Lower leg skin (tissue), 4 donors: ENCODE results near the gene MEP1B. TPM values are rescaled to one million over a fixed set of nuclear protein-coding genes. Genes with fewer than 3 reads are reported as not detected.
"Not testable (repeated sequence)": the region's sequence is repeated elsewhere in the genome, so short reads cannot be mapped to it uniquely, and the experiment has no call there.

Source experiments
- DNase-seq, 2 donors: peaks; one replicate each; pipeline ENCODE4 v3.0.0-alpha.2; 2019; ENCODE audit warnings: low spot score in 2 of 2
- H3K4me3 ChIP-seq: fragments of 200-600 bp; sonication (generic); 2 replicates; pipeline ENCODE4 v1.5.1; 2017; ENCODE audit warnings: mild to moderate bottlenecking, low read depth; ENCODE audit not compliant: poor library complexity, severe bottlenecking
- POLR2A ChIP-seq, 2 donors: fragments of 450-650 bp; IDR thresholded peaks; one replicate each; pipeline ENCODE4 v1.6.1; 2016 to 2017; ENCODE audit warnings: antibody characterized with exemption in 2 of 2, mild to moderate bottlenecking in 1 of 2, moderate library complexity in 1 of 2
- WGBS, 2 donors: methylation state at CpG; one replicate each; pipeline ENCODE4 v1.1.5; 2018; 5-methylcytosine and 5-hydroxymethylcytosine counted together
- intact Hi-C: fragments of 100-400 bp; cut with DNase I; formaldehyde crosslinking; loops from one replicate; pipeline ENCODE4 v1.15.0; 2023; ENCODE audit warnings: low total_unique reads
- total RNA-seq, 4 donors: library from RNA; depleted of rRNA; stranded (reverse); fragments of >200 nt; gene quantifications; one replicate each; pipeline ENCODE4 v1.1.0, GENCODE V29; 2016
- TF ChIP-seq, protein P1 (sequence below), 3 donors: fragments of 450-650 bp; IDR thresholded peaks; one replicate each; pipeline ENCODE4 v1.5.1; 2016; ENCODE audit warnings: antibody characterized with exemption in 3 of 3, mild to moderate bottlenecking in 3 of 3, moderate library complexity in 2 of 3

Gene MEP1B
- total RNA-seq, 4 donors from 2014 or later: not detected

- intact Hi-C loops: no loop called here
- H3K4me3 ChIP-seq: no peak overlapping the region
- TF ChIP-seq, protein P1, sequence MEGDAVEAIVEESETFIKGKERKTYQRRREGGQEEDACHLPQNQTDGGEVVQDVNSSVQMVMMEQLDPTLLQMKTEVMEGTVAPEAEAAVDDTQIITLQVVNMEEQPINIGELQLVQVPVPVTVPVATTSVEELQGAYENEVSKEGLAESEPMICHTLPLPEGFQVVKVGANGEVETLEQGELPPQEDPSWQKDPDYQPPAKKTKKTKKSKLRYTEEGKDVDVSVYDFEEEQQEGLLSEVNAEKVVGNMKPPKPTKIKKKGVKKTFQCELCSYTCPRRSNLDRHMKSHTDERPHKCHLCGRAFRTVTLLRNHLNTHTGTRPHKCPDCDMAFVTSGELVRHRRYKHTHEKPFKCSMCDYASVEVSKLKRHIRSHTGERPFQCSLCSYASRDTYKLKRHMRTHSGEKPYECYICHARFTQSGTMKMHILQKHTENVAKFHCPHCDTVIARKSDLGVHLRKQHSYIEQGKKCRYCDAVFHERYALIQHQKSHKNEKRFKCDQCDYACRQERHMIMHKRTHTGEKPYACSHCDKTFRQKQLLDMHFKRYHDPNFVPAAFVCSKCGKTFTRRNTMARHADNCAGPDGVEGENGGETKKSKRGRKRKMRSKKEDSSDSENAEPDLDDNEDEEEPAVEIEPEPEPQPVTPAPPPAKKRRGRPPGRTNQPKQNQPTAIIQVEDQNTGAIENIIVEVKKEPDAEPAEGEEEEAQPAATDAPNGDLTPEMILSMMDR (IDR thresholded peaks at IDR 0.05): no peak
- TF ChIP-seq POLR2A (IDR thresholded peaks at IDR 0.05): no peak
- WGBS, 2 donors: 75 to 79% methylated on average over 1 of the region's 1 CpG
- no peak for DNase-seq
These were observed 14.6 kb upstream of the MEP1B start for GRCh38 chr18:32175265-32175664.

- H3K4me3 ChIP-seq, intact Hi-C loops, DNase-seq: not testable (repeated sequence)
- 97 to 100% methylated on average over 1 of the region's 1 CpG for WGBS, 2 donors
These were observed 13.1 kb upstream of the MEP1B start for GRCh38 chr18:32176745-32177144.

- 83 to 93% methylated on average over 3 of the region's 3 CpGs for WGBS, 2 donors
- TF ChIP-seq, protein P1 (IDR thresholded peaks at IDR 0.05): no peak
- TF ChIP-seq POLR2A (IDR thresholded peaks at IDR 0.05): no peak
- intact Hi-C loops: no loop called here
- H3K4me3 ChIP-seq: no peak overlapping the region
- DNase-seq: no peak
These were observed 12.3 kb upstream of the MEP1B start for GRCh38 chr18:32177530-32177929.

DNA sequence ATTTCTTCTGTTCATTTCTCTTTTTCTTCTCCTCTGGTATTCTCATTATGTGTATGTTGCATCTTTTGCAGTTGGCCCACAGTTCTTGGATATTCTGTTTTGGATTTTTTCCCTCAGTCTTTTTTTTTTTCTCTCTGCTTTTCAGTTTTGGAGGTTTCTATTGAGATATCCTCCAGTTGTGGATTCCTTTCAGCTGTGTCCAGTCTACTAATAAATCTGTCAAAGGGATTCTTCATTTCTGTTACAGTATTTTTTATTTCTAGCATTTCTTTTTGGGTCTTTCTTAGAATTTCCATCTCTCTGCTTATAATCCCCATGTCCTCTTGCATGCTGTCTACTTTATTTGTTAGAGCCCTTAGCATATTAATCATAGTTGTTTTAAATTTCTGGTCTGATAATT, 6.3 kb upstream of the MEP1B start:
- no peak overlapping the region for H3K4me3 ChIP-seq
- no peak for DNase-seq
- TF ChIP-seq POLR2A (IDR thresholded peaks at IDR 0.05): no peak
- TF ChIP-seq, protein P1 (IDR thresholded peaks at IDR 0.05): no peak
- intact Hi-C loops: no loop called here

GRCh38 chr18:32190209-32190608, 370 bp downstream of the MEP1B start:
- intact Hi-C loops: no loop called here
- WGBS, 2 donors: 45 to 55% methylated on average over 2 of the region's 2 CpGs
- H3K4me3 ChIP-seq: no peak overlapping the region
- DNase-seq: no peak
- TF ChIP-seq, protein P1 (IDR thresholded peaks at IDR 0.05): no peak
- TF ChIP-seq POLR2A (IDR thresholded peaks at IDR 0.05): no peak

GRCh38 chr18:32195881-32196815, 6.3 kb downstream of the MEP1B start:
- 95 to 96% methylated on average over 27 to 31 of the region's 32 CpGs for WGBS, 2 donors
- no peak for DNase-seq
- intact Hi-C loops: loop anchor here (5.0 kb wide), 1 partner anchor 79 kb away; no protein-coding TSS in a partner anchor
- TF ChIP-seq, protein P1 (IDR thresholded peaks at IDR 0.05): no peak
- TF ChIP-seq POLR2A (IDR thresholded peaks at IDR 0.05): no peak
- H3K4me3 ChIP-seq: no peak overlapping the region
